ENCODE results near the gene CSMD2.

CSMD2 gene

DNA sequence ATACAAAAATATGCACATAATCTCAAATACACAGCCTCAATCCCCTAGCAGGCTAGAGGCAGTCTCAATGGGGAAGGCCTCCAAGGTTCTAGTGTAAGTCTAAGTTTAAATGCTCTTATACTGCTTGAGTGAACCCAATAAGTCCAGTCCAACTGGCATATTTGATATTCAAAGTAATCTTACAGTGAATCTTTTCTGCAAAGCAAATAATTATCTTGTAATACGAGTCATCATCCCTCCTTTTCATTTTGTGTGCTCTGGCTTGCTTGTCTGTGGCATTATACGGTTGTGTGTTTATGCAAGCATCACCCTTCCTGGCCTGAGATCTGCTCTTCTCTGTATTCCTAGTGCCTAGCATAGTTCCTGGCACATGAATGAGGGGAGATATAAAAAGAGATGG, 468.1 kb downstream of the CSMD2 start:
- Histone ChIP-seq H2AFZ (ENCODE audit: low read depth, low read length) (no peak overlapping the region), H3K79me2 (ENCODE audit: low read length) (no peaks in the 10 kb centered on the region), H3K36me3 (replicated peaks; ENCODE audit: low read depth, low read length) (no peaks in the 10 kb centered on the region), H3K9ac (ENCODE audit: low read length) (no peak overlapping the region), H4K20me1 (ENCODE audit: insufficient read depth, low read length) (no peaks in the 10 kb centered on the region), H3K9me3 (ENCODE audit: insufficient read depth, low read length) (no peaks in the 10 kb centered on the region), H3K4me2 (ENCODE audit: low read length) (no peak overlapping the region), H3K27ac (ENCODE audit: low read length) (no peak overlapping the region), H3K4me1 (ENCODE audit: low read length) (no peaks in the 10 kb centered on the region), H3K4me3 (ENCODE audit: low read length) (no peak overlapping the region), H3K27me3 (ENCODE audit: low read depth, low read length) (peaks cover 5% of the 10 kb centered on the region; the same call in 1 of the 2 replicates)
- TF ChIP-seq, protein P1, sequence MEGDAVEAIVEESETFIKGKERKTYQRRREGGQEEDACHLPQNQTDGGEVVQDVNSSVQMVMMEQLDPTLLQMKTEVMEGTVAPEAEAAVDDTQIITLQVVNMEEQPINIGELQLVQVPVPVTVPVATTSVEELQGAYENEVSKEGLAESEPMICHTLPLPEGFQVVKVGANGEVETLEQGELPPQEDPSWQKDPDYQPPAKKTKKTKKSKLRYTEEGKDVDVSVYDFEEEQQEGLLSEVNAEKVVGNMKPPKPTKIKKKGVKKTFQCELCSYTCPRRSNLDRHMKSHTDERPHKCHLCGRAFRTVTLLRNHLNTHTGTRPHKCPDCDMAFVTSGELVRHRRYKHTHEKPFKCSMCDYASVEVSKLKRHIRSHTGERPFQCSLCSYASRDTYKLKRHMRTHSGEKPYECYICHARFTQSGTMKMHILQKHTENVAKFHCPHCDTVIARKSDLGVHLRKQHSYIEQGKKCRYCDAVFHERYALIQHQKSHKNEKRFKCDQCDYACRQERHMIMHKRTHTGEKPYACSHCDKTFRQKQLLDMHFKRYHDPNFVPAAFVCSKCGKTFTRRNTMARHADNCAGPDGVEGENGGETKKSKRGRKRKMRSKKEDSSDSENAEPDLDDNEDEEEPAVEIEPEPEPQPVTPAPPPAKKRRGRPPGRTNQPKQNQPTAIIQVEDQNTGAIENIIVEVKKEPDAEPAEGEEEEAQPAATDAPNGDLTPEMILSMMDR (IDR thresholded peaks at IDR 0.05; ENCODE audit: low read depth, low read length) = no peak
- no peak for TF ChIP-seq EZH2phosphoT487 (IDR thresholded peaks at IDR 0.05; ENCODE audit: low read depth)

DNA sequence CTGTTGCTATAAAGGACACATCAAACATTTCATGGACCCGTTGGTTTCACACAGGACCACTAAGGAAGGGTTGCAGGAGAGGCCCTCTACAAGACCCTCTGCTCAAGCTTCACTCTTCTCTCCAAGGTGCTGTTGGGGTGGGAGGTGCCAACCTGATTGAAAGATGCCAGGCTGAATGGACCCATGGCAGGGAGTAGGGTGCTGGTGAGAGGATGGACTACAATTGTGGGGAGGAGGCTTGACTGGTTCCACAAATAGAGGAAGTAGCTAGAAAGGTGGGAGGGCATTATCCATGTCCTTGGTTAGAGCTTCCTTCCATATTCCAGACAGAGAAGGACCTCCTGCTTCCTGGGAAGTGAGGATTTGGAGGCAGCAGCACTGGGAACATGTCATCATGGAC, 468.7 kb downstream of the CSMD2 start:
- Histone ChIP-seq H4K20me1 (ENCODE audit: insufficient read depth, low read length) (no peaks in the 10 kb centered on the region), H3K9me3 (ENCODE audit: insufficient read depth, low read length) (no peaks in the 10 kb centered on the region), H2AFZ (ENCODE audit: low read depth, low read length) (no peak overlapping the region), H3K4me1 (ENCODE audit: low read length) (no peaks in the 10 kb centered on the region), H3K27me3 (ENCODE audit: low read depth, low read length) (peaks cover 5% of the 10 kb centered on the region; the same call in 1 of the 2 replicates), H3K9ac (ENCODE audit: low read length) (no peak overlapping the region), H3K4me2 (ENCODE audit: low read length) (no peak overlapping the region), H3K36me3 (replicated peaks; ENCODE audit: low read depth, low read length) (no peaks in the 10 kb centered on the region), H3K4me3 (ENCODE audit: low read length) (no peak overlapping the region), H3K79me2 (ENCODE audit: low read length) (no peaks in the 10 kb centered on the region), H3K27ac (ENCODE audit: low read length) (no peak overlapping the region)
- TF ChIP-seq, protein P1 (IDR thresholded peaks at IDR 0.05; ENCODE audit: low read depth, low read length) = no peak
- no peak for TF ChIP-seq EZH2phosphoT487 (IDR thresholded peaks at IDR 0.05; ENCODE audit: low read depth)

DNA sequence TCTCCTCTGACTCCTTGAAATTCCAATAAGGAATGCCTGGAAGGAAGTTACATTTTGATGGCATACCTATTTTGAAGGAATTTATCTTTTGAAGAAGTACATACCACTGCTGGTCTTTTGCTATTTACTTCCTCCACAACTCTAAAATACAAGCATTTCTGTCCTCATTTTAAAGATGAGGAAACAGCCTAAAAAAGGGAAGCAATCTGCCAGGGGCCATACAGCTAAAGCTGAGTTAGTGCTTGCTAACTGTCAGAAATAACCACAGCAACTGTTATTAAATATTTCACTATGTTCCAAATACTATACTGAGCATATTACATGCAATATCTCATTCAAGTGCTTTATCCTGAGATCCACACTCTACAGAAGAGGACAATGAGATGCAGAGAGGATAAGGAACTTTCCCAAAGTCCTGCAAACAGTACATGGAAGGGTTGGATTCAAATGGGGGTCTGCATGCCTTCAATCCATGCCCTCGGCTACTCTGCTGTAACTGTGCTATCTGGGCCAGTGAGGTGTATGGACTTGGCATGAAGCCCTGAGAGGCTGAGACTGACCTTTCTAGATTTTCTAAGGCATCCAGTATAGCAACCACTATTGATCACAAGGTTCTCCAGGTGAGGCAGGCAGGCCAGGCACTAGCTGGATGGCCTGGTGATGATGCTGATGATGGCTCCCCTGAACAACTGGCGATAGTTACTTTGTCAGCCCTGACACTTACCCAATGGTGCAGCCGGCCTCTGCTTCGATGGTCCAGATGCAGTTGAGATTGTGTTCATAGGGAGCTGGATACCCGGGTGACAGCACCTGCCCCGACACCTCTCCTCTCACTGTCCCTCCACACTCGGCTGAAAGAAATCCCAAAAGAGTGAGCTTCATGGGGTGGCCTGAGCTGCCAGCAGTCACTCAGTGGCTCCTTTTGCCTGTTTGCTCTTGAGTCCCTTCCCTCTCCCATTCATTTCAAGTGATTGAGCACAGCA, 472.5 kb downstream of the CSMD2 start:
- Histone ChIP-seq H3K79me2 (ENCODE audit: low read length) (no peaks in the 10 kb centered on the region), H2AFZ (ENCODE audit: low read depth, low read length) (no peak overlapping the region), H3K9ac (ENCODE audit: low read length) (no peak overlapping the region), H3K27me3 (ENCODE audit: low read depth, low read length) (peaks cover 5% of the 10 kb centered on the region; the same call in 1 of the 2 replicates), H3K27ac (ENCODE audit: low read length) (no peak overlapping the region), H4K20me1 (ENCODE audit: insufficient read depth, low read length) (no peaks in the 10 kb centered on the region), H3K36me3 (replicated peaks; ENCODE audit: low read depth, low read length) (no peaks in the 10 kb centered on the region), H3K9me3 (ENCODE audit: insufficient read depth, low read length) (no peaks in the 10 kb centered on the region), H3K4me1 (ENCODE audit: low read length) (no peaks in the 10 kb centered on the region), H3K4me2 (ENCODE audit: low read length) (no peak overlapping the region), H3K4me3 (ENCODE audit: low read length) (no peak overlapping the region)
- TF ChIP-seq, protein P1 (IDR thresholded peaks at IDR 0.05; ENCODE audit: low read depth, low read length) = no peak
- TF ChIP-seq EZH2phosphoT487 (IDR thresholded peaks at IDR 0.05; ENCODE audit: low read depth) = no peak

DNA sequence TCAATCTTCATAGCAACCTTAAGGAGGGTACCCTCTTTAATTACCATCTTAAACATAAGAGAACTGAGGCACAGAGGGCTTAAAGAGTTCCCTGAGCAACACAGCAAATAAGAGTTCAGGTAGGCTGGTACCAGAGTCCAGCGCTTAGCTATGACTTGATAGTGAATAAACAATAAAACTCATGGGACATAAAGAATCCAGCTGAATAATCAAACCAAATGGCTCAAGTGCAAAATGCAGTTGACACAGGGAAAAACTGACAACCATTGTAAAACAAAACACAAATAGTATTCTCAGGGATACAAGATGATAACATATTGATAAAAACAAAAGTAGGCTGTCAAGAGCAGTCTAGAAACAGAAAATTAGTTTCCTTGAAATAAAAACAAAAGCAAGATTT, 478.0 kb downstream of the CSMD2 start:
- H3K27me3 ChIP-seq (ENCODE audit: low read depth, low read length) = peaks cover 18% of the 10 kb centered on the region; the same call in 1 of the 2 replicates
- no peaks in the 10 kb centered on the region for H3K36me3 ChIP-seq (replicated peaks; ENCODE audit: low read depth, low read length)
- H2AFZ ChIP-seq (ENCODE audit: low read depth, low read length) = no peak overlapping the region
- H3K4me1 ChIP-seq (ENCODE audit: low read length) = no peaks in the 10 kb centered on the region
- no peaks in the 10 kb centered on the region for H3K79me2 ChIP-seq (ENCODE audit: low read length)
- TF ChIP-seq, protein P1 (IDR thresholded peaks at IDR 0.05; ENCODE audit: low read depth, low read length) = no peak
- no peak for TF ChIP-seq EZH2phosphoT487 (IDR thresholded peaks at IDR 0.05; ENCODE audit: low read depth)
- no peak overlapping the region for H3K4me2 ChIP-seq (ENCODE audit: low read length)
- H3K9me3 ChIP-seq (ENCODE audit: insufficient read depth, low read length) = no peaks in the 10 kb centered on the region
- no peaks in the 10 kb centered on the region for H4K20me1 ChIP-seq (ENCODE audit: insufficient read depth, low read length)
- H3K27ac ChIP-seq (ENCODE audit: low read length) = no peak overlapping the region
- H3K4me3 ChIP-seq (ENCODE audit: low read length) = no peak overlapping the region
- no peak overlapping the region for H3K9ac ChIP-seq (ENCODE audit: low read length)
